MCF 10A (cell line): ENCODE measurements around the gene PLEKHA4. TPM values are rescaled to one million over a fixed set of nuclear protein-coding genes. Genes with fewer than 3 reads are reported as not detected.

Source experiments
- BruUV-seq: library from RNA; stranded (reverse); fragments of 400-500 nt; replicated peaks from 2 replicates; lab custom pipeline; 2021; lab: Mats Ljungman, UMichigan
- CTCF ChIA-PET: fragments of 300-600 bp; sonication (Branson Sonifier 250); formaldehyde crosslinking; extraction: SDS; loops from one replicate; lab custom pipeline; 2021; ENCODE audit warnings: antibody characterized with exemption, inconsistent platforms; lab: Yijun Ruan, JAX
- POLR2A ChIA-PET: fragments of 300-600, 350-650 bp; sonication (Branson Sonifier 250); formaldehyde crosslinking; extraction: SDS; loops from one replicate; lab custom pipeline; 2020; ENCODE audit warnings: antibody characterized with exemption, inconsistent platforms; lab: Yijun Ruan, JAX
- DNase-seq: peaks from one replicate; pipeline ENCODE4 v3.0.0-alpha.2; 2018; ENCODE audit not compliant: unreplicated experiment
- H3K27ac Mint-ChIP-seq: one replicate; pipeline ENCODE4 v1.8.0; 2022; ENCODE audit warnings: mild to moderate bottlenecking, low read depth, mixed read lengths; ENCODE audit not compliant: unreplicated experiment
- H3K27me3 Mint-ChIP-seq: one replicate; pipeline ENCODE4 v1.8.0; 2022; ENCODE audit warnings: mixed read lengths; ENCODE audit not compliant: insufficient read depth, unreplicated experiment
- H3K36me3 Mint-ChIP-seq: one replicate; pipeline ENCODE4 v1.8.0; 2022; ENCODE audit warnings: mild to moderate bottlenecking, moderate library complexity, mixed read lengths; ENCODE audit not compliant: insufficient read depth, unreplicated experiment
- H3K4me1 Mint-ChIP-seq: one replicate; pipeline ENCODE4 v1.8.0; 2022; ENCODE audit warnings: mixed read lengths; ENCODE audit not compliant: insufficient read depth, unreplicated experiment
- H3K4me3 Mint-ChIP-seq: one replicate; pipeline ENCODE4 v1.8.0; 2022; ENCODE audit warnings: mild to moderate bottlenecking, moderate library complexity, mixed read lengths; ENCODE audit not compliant: unreplicated experiment
- H3K9me3 Mint-ChIP-seq: one replicate; pipeline ENCODE4 v1.8.0; 2022; ENCODE audit warnings: mixed read lengths; ENCODE audit not compliant: unreplicated experiment
- intact Hi-C: fragments of 100-400 bp; cut with micrococcal nuclease; formaldehyde crosslinking; loops from 2 replicates; pipeline ENCODE4 v1.14.1; 2022
- total RNA-seq: library from RNA; stranded (reverse); gene quantifications from 2 replicates; pipeline ENCODE4 v1.2.3, GENCODE V29; 2022
- TF ChIP-seq, protein P1 (sequence below): fragments of 200-600 bp; IDR thresholded peaks from one replicate; pipeline ENCODE4 v1.8.0; 2022; ENCODE audit warnings: antibody characterized with exemption, mild to moderate bottlenecking; ENCODE audit not compliant: unreplicated experiment

PLEKHA4 gene
- total RNA-seq, 1 experiment from 2014 or later, result 11.9 TPM

- Mint-ChIP-seq H3K9me3 (no peaks in the 10 kb centered on the region), H3K4me3 (peak overlapping the region; percentile 1), H3K27ac (peak overlapping the region; percentile 44), H3K27me3 (no peaks in the 10 kb centered on the region), H3K4me1 (peaks cover 16% of the 10 kb centered on the region), H3K36me3 (no peaks in the 10 kb centered on the region)
- no TSS peak for BruUV-seq
- intact Hi-C loops, result loop anchor here (1.0 kb wide), 1 partner anchor 8 kb away; the partner anchor contains the start of gene BCAT2
- ChIA-PET CTCF (interaction anchor here (1.4 kb wide), 1 partner anchor 22 kb away, joined by 6 read pairs; no protein-coding TSS in a partner anchor), POLR2A (interaction anchor here (0.8 to 1.5 kb wide), 8 partner anchors 9 to 201 kb away, joined by 3 to 12 read pairs (median 5); partner anchors contain the start of genes BCAT2, PPP1R15A, RPL18 and SPHK2)
- TF ChIP-seq, protein P1, sequence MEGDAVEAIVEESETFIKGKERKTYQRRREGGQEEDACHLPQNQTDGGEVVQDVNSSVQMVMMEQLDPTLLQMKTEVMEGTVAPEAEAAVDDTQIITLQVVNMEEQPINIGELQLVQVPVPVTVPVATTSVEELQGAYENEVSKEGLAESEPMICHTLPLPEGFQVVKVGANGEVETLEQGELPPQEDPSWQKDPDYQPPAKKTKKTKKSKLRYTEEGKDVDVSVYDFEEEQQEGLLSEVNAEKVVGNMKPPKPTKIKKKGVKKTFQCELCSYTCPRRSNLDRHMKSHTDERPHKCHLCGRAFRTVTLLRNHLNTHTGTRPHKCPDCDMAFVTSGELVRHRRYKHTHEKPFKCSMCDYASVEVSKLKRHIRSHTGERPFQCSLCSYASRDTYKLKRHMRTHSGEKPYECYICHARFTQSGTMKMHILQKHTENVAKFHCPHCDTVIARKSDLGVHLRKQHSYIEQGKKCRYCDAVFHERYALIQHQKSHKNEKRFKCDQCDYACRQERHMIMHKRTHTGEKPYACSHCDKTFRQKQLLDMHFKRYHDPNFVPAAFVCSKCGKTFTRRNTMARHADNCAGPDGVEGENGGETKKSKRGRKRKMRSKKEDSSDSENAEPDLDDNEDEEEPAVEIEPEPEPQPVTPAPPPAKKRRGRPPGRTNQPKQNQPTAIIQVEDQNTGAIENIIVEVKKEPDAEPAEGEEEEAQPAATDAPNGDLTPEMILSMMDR, result no peak
- DNase-seq, result peak; percentile 100
Measured at GRCh38 chr19:48819366-48819816, 49.0 kb downstream of the PLEKHA4 start.

DNA sequence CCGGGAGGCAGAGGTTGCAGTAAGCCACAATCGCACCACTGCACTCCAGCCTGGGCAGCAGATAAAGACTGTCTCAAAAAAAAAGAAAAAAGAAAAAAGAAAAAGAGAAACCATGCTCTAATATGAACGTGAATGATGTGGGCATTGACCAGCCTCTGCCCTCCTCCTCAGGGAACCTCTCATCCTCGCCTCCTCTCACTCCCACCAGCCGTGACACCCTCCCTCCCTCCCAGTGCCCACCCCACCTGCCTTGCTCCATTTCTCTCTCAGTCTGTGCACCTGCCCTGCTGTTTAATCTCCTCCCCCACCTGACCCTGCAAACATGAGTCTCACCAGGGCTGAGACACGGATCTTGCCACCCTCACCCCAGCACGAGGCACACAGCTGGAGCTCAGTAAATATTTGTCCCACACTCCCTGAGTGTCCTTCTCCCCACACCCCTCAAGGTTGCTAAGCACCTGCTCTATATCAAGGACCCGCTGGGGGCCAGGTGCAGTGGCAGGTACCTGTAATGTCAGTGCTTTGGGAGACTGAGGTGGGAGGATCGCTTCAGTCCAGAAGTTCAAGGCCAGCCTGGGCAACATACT is 50.1 kb downstream of the PLEKHA4 start:
- no peak overlapping the region for H3K27ac Mint-ChIP-seq

GRCh38 chr19:48817585-48818124 is 50.8 kb downstream of the PLEKHA4 start:
- Mint-ChIP-seq H3K4me1 (peaks cover 20% of the 10 kb centered on the region), H3K27ac (no peak overlapping the region), H3K27me3 (no peaks in the 10 kb centered on the region), H3K4me3 (no peak overlapping the region), H3K36me3 (no peaks in the 10 kb centered on the region), H3K9me3 (no peaks in the 10 kb centered on the region)
- BruUV-seq, result no TSS peak
- intact Hi-C loops, result no loop called here
- no peak for DNase-seq
- TF ChIP-seq, protein P1, result no peak
- CTCF ChIA-PET, result interaction anchor here (0.6 to 0.7 kb wide), 2 partner anchors 22 to 320 kb away, joined by 3 read pairs; no protein-coding TSS in a partner anchor
- POLR2A ChIA-PET, result interaction anchor here (0.5 kb wide), 1 partner anchor 9 kb away, joined by 3 read pairs; no protein-coding TSS in a partner anchor

More for the DNA sequence above, 50.1 kb downstream of the PLEKHA4 start:
- peaks cover 16% of the 10 kb centered on the region for H3K4me1 Mint-ChIP-seq
- DNase-seq, result no peak
- CTCF ChIA-PET, result interaction anchor here (1.4 kb wide), 1 partner anchor 23 kb away, joined by 6 read pairs; no protein-coding TSS in a partner anchor
- H3K4me3 Mint-ChIP-seq, result no peak overlapping the region
- H3K27me3 Mint-ChIP-seq, result no peaks in the 10 kb centered on the region
- POLR2A ChIA-PET, result interaction anchor here (0.5 to 1.4 kb wide), 7 partner anchors 8 to 54 kb away, joined by 3 to 12 read pairs (median 5); partner anchors contain the start of genes BCAT2 and PPP1R15A
- BruUV-seq, result no TSS peak
- H3K9me3 Mint-ChIP-seq, result no peaks in the 10 kb centered on the region
- TF ChIP-seq, protein P1, result no peak
- intact Hi-C loops, result no loop called here
- no peaks in the 10 kb centered on the region for H3K36me3 Mint-ChIP-seq
